ENCODE results near the gene TRAF6. TPM values are rescaled to one million over a fixed set of nuclear protein-coding genes. Genes with fewer than 3 reads are reported as not detected.
A peak's percentile ranks its signal among the peaks of the same experiment; 100 is the strongest.

The TRAF6 gene
- total and polyA plus RNA-seq, 4 donors: 2.2 to 14.0 (median 8.8) TPM

DNA sequence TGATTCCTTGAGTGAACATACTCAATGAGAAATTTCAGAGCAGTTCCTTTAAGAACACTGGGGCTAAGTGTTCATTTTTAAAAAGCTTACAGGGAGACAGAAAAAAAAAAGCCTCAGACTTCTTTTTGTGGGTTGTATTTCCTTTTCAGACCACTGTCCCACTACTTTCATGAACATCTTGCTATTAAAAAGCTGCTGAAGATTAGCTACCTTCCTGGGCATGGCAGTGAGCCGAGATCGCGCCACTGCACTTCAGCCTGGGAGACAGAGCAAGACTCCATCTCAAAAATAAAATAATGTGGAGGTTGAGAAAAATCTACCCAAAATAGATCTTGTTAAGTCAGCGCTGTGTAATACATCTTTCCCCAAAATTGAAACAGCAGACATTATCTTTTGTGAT, 10.8 kb downstream of the TRAF6 start:
- Histone ChIP-seq H3K4me3 (no peak overlapping the region), H3K27ac (ENCODE audit: low read depth in 1 of 2, low read length in 1 of 2) (no peak overlapping the region), H3K9me3 (ENCODE audit: control insufficient read depth in 4 of 4, insufficient read depth in 3 of 4, low read length in 3 of 4) (no peaks in the 10 kb centered on the region), H3K36me3 (ENCODE audit: control insufficient read depth in 4 of 4, insufficient read depth in 4 of 4, low read length in 4 of 4) (peaks cover 6 to 29% (median 17%) of the 10 kb centered on the region in 4 donors), H3K4me1 (ENCODE audit: control insufficient read depth in 5 of 5, insufficient read depth in 5 of 5, low read length in 5 of 5) (peaks cover 0 to 10% (median 3%) of the 10 kb centered on the region in 5 donors), H3K27me3 (ENCODE audit: control insufficient read depth in 3 of 3, insufficient read depth in 3 of 3, low read length in 2 of 3) (no peaks in the 10 kb centered on the region), H3K9ac (ENCODE audit: insufficient read depth in 1 of 2, low read length in 2 of 2) (no peak overlapping the region)
- WGBS, 2 donors: 61 to 82% methylated on average over 4 of the region's 4 CpGs
- no peak for ATAC-seq (ENCODE audit: insufficient read depth, low FRiP score)
- no peak for TF ChIP-seq CTCF (IDR thresholded peaks at IDR 0.05; ENCODE audit: control extremely low read depth, extremely low read depth)
- no peak for DNase-seq

DNA sequence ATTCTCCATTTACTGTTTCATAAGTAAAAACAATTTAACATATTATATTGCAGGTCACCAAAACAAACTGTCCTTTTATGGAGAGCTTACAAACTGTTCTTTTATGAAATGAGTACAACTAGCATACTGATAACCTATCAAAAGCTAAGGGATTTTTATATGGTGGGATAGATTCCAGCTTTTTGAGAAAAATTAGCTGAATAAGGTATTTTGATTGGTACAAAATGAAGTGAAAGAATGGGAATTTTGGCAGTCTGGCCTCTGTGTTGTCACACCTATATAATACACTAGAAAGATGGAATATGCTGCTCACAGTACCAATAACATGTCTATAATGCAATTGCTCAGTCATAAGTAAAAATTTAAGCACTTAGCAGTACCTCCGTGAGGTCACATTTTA, 11.4 kb downstream of the TRAF6 start:
- Histone ChIP-seq H3K4me1 (ENCODE audit: control insufficient read depth in 5 of 5, insufficient read depth in 5 of 5, low read length in 5 of 5) (peaks cover 0 to 10% (median 3%) of the 10 kb centered on the region in 5 donors), H3K9me3 (ENCODE audit: control insufficient read depth in 4 of 4, insufficient read depth in 3 of 4, low read length in 3 of 4) (no peaks in the 10 kb centered on the region), H3K36me3 (ENCODE audit: control insufficient read depth in 4 of 4, insufficient read depth in 4 of 4, low read length in 4 of 4) (peaks cover 9 to 32% (median 20%) of the 10 kb centered on the region in 4 donors), H3K27ac (ENCODE audit: low read depth in 1 of 2, low read length in 1 of 2) (no peak overlapping the region), H3K4me3 (no peak overlapping the region), H3K9ac (ENCODE audit: insufficient read depth in 1 of 2, low read length in 2 of 2) (no peak overlapping the region), H3K27me3 (ENCODE audit: control insufficient read depth in 3 of 3, insufficient read depth in 3 of 3, low read length in 2 of 3) (no peaks in the 10 kb centered on the region)
- whole genome bisulfite sequencing, 2 donors: 85 to 94% methylated on average over 1 of the region's 1 CpG
- no peak for TF ChIP-seq CTCF (IDR thresholded peaks at IDR 0.05; ENCODE audit: control extremely low read depth, extremely low read depth)
- DNase-seq (no peak), ATAC-seq (ENCODE audit: insufficient read depth, low FRiP score) (no peak)

DNA sequence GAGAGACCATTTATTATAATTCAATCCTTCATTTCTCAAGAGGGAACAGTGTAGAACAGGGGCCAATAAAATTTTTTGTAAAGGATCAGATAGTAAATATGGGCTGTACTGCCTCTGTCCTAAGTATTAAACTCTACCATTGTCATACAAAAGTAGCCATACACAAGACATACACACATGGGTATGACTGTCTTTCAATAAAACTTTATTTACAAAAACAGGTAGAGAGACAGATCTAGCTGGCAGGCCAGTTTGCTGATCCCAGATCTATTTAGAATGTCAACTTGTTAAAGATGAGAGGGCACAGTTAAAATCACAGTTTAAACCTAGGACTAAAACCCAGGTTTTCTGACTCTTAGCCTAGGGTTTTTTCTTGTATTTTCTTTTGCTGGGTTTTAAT, 16.7 kb downstream of the TRAF6 start:
- no peaks in the 10 kb centered on the region for H3K27me3 ChIP-seq (ENCODE audit: control insufficient read depth in 3 of 3, insufficient read depth in 3 of 3, low read length in 2 of 3)
- H3K36me3 ChIP-seq (ENCODE audit: control insufficient read depth in 4 of 4, insufficient read depth in 4 of 4, low read length in 4 of 4): peaks cover 15 to 53% (median 36%) of the 10 kb centered on the region in 4 donors
- no peak overlapping the region for H3K4me3 ChIP-seq
- DNase-seq: no peak
- H3K4me1 ChIP-seq (ENCODE audit: control insufficient read depth in 5 of 5, insufficient read depth in 5 of 5, low read length in 5 of 5): peaks cover 0 to 5% (median 0%) of the 10 kb centered on the region in 5 donors
- no peak for ATAC-seq (ENCODE audit: insufficient read depth, low FRiP score)
- no peak for TF ChIP-seq CTCF (IDR thresholded peaks at IDR 0.05; ENCODE audit: control extremely low read depth, extremely low read depth)
- no peak overlapping the region for H3K27ac ChIP-seq (ENCODE audit: low read depth in 1 of 2, low read length in 1 of 2)
- H3K9ac ChIP-seq (ENCODE audit: insufficient read depth in 1 of 2, low read length in 2 of 2): no peak overlapping the region
- no peaks in the 10 kb centered on the region for H3K9me3 ChIP-seq (ENCODE audit: control insufficient read depth in 4 of 4, insufficient read depth in 3 of 4, low read length in 3 of 4)

- peak; percentile 62 for ATAC-seq (ENCODE audit: insufficient read depth, low FRiP score)
- peaks cover 19 to 53% (median 33%) of the 10 kb centered on the region in 4 donors for H3K36me3 ChIP-seq (ENCODE audit: control insufficient read depth in 4 of 4, insufficient read depth in 4 of 4, low read length in 4 of 4)
Measured at GRCh38 chr11:36492724-36493304, 17.3 kb downstream of the TRAF6 start.

More at GRCh38 chr11:36492724-36493304, 17.3 kb downstream of the TRAF6 start:
- peaks cover 0 to 10% (median 0%) of the 10 kb centered on the region in 5 donors for H3K4me1 ChIP-seq (ENCODE audit: control insufficient read depth in 5 of 5, insufficient read depth in 5 of 5, low read length in 5 of 5)
- H3K9ac ChIP-seq (ENCODE audit: insufficient read depth in 1 of 2, low read length in 2 of 2): no peak overlapping the region
- H3K27ac ChIP-seq (ENCODE audit: low read depth in 1 of 2, low read length in 1 of 2): no peak overlapping the region
- H3K4me3 ChIP-seq: no peak overlapping the region
- TF ChIP-seq CTCF (IDR thresholded peaks at IDR 0.05; ENCODE audit: control extremely low read depth, extremely low read depth): peak; percentile 57
- H3K27me3 ChIP-seq (ENCODE audit: control insufficient read depth in 3 of 3, insufficient read depth in 3 of 3, low read length in 2 of 3): no peaks in the 10 kb centered on the region
- peak in 2 of 3 donors; percentile 62 to 71 for DNase-seq
- H3K9me3 ChIP-seq (ENCODE audit: control insufficient read depth in 4 of 4, insufficient read depth in 3 of 4, low read length in 3 of 4): no peaks in the 10 kb centered on the region

Data from lung (tissue), 12 donors.